Loucy (cell line): ENCODE data around the gene DSG1.

ENCODE experiments used
- H2AFZ ChIP-seq: fragments of 200-600 bp; sonication (generic); 2 replicates; pipeline ENCODE4 v1.6.0; 2016; ENCODE audit warnings: antibody characterized with exemption, mild to moderate bottlenecking, low read length, moderate library complexity
- H3F3A ChIP-seq: fragments of 200-600 bp; 2 replicates; pipeline ENCODE4 v1.6.0; 2016; ENCODE audit warnings: antibody characterized with exemption, low read depth, mild to moderate bottlenecking
- H3K27me3 ChIP-seq: fragments of 200-600 bp; sonication (generic); 2 replicates; pipeline ENCODE4 v1.6.1; 2014; ENCODE audit warnings: low read length, mild to moderate bottlenecking; ENCODE audit not compliant: insufficient read depth, poor library complexity, severe bottlenecking
- H3K36me3 ChIP-seq: fragments of 200-600 bp; sonication (generic); 2 replicates; pipeline ENCODE4 v1.6.1; 2016; ENCODE audit warnings: low read length; ENCODE audit not compliant: insufficient read depth
- H3K4me1 ChIP-seq: fragments of 200-600 bp; sonication (generic); 2 replicates; pipeline ENCODE4 v1.5.1; 2014; ENCODE audit warnings: low read length, mild to moderate bottlenecking; ENCODE audit not compliant: insufficient read depth, poor library complexity, severe bottlenecking
- H3K4me2 ChIP-seq: fragments of 200-600 bp; sonication (generic); 2 replicates; pipeline ENCODE4 v1.6.0; 2014; ENCODE audit warnings: antibody characterized with exemption, low read length, low read depth, mild to moderate bottlenecking; ENCODE audit not compliant: poor library complexity, severe bottlenecking
- H3K4me3 ChIP-seq: fragments of 200-600 bp; sonication (generic); 2 replicates; pipeline ENCODE4 v1.5.1; 2014; ENCODE audit warnings: low read length, mild to moderate bottlenecking, mixed read lengths; ENCODE audit not compliant: poor library complexity, severe bottlenecking
- H3K79me2 ChIP-seq: fragments of 200-600 bp; sonication (generic); 2 replicates; pipeline ENCODE4 v1.6.1; 2014; ENCODE audit warnings: low read length; ENCODE audit not compliant: insufficient read depth
- H3K9ac ChIP-seq: fragments of 200-600 bp; sonication (generic); 2 replicates; pipeline ENCODE4 v1.6.0; 2014; ENCODE audit warnings: mild to moderate bottlenecking, low read depth, low read length, moderate library complexity; ENCODE audit not compliant: poor library complexity, severe bottlenecking
- H3K9me2 ChIP-seq: fragments of 200-600 bp; sonication (generic); replicated peaks from 2 replicates; pipeline ENCODE4 v1.6.1; 2016; ENCODE audit warnings: low read depth, low read length, mixed read lengths
- H3K9me3 ChIP-seq: fragments of 200-600 bp; sonication (generic); 2 replicates; pipeline ENCODE4 v1.6.1; 2014; ENCODE audit warnings: mild to moderate bottlenecking, antibody characterized with exemption, low read length, low read depth; ENCODE audit not compliant: insufficient read depth
- H4K20me1 ChIP-seq: fragments of 200-600 bp; sonication (generic); 2 replicates; pipeline ENCODE4 v1.6.0; 2014; ENCODE audit warnings: antibody characterized with exemption, low read length, mild to moderate bottlenecking; ENCODE audit not compliant: insufficient read depth, poor library complexity, severe bottlenecking
- EZH2phosphoT487 ChIP-seq: fragments of 200-600 bp; IDR thresholded peaks from 2 replicates; pipeline ENCODE4 v1.6.1; 2018; ENCODE audit warnings: antibody characterized with exemption, mild to moderate bottlenecking, moderate library complexity, borderline replicate concordance
- TF ChIP-seq, protein P1 (sequence below): fragments of 200-600 bp; sonication (generic); conservative IDR thresholded peaks from 2 replicates; pipeline ENCODE4 v1.5.1; 2014; ENCODE audit warnings: mild to moderate bottlenecking, antibody characterized with exemption, low read length

Gene DSG1

GRCh38 chr18:31321719-31322118, 3.8 kb downstream of the DSG1 start:
- no peaks in the 10 kb centered on the region for H3F3A ChIP-seq
- no peak overlapping the region for H3K9ac ChIP-seq
- H3K27me3 ChIP-seq: no peaks in the 10 kb centered on the region
- no peaks in the 10 kb centered on the region for H3K4me1 ChIP-seq
- no peaks in the 10 kb centered on the region for H3K9me2 ChIP-seq
- no peaks in the 10 kb centered on the region for H3K79me2 ChIP-seq
- no peaks in the 10 kb centered on the region for H4K20me1 ChIP-seq
- H3K9me3 ChIP-seq: no peaks in the 10 kb centered on the region
- no peak overlapping the region for H2AFZ ChIP-seq
- H3K4me3 ChIP-seq: no peak overlapping the region
- H3K36me3 ChIP-seq: no peaks in the 10 kb centered on the region
- no peak overlapping the region for H3K4me2 ChIP-seq
- TF ChIP-seq EZH2phosphoT487: no peak
- TF ChIP-seq, protein P1, sequence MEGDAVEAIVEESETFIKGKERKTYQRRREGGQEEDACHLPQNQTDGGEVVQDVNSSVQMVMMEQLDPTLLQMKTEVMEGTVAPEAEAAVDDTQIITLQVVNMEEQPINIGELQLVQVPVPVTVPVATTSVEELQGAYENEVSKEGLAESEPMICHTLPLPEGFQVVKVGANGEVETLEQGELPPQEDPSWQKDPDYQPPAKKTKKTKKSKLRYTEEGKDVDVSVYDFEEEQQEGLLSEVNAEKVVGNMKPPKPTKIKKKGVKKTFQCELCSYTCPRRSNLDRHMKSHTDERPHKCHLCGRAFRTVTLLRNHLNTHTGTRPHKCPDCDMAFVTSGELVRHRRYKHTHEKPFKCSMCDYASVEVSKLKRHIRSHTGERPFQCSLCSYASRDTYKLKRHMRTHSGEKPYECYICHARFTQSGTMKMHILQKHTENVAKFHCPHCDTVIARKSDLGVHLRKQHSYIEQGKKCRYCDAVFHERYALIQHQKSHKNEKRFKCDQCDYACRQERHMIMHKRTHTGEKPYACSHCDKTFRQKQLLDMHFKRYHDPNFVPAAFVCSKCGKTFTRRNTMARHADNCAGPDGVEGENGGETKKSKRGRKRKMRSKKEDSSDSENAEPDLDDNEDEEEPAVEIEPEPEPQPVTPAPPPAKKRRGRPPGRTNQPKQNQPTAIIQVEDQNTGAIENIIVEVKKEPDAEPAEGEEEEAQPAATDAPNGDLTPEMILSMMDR: no peak

GRCh38 chr18:31325051-31325450, 7.1 kb downstream of the DSG1 start:
- Histone ChIP-seq H2AFZ (no peak overlapping the region), H3K9ac (no peak overlapping the region), H3K4me2 (no peak overlapping the region), H3K27me3 (no peaks in the 10 kb centered on the region), H3F3A (no peaks in the 10 kb centered on the region), H3K36me3 (no peaks in the 10 kb centered on the region), H3K9me3 (no peaks in the 10 kb centered on the region), H3K4me3 (no peak overlapping the region), H3K9me2 (no peaks in the 10 kb centered on the region), H3K4me1 (no peaks in the 10 kb centered on the region), H4K20me1 (no peaks in the 10 kb centered on the region), H3K79me2 (no peaks in the 10 kb centered on the region)
- no peak for TF ChIP-seq EZH2phosphoT487
- TF ChIP-seq, protein P1: no peak

GRCh38 chr18:31329787-31330438, 12.0 kb downstream of the DSG1 start:
- Histone ChIP-seq H3K4me2 (no peak overlapping the region), H3F3A (no peaks in the 10 kb centered on the region), H3K4me3 (no peak overlapping the region)

More at GRCh38 chr18:31329787-31330438, 12.0 kb downstream of the DSG1 start:
- no peak for TF ChIP-seq EZH2phosphoT487
- TF ChIP-seq, protein P1: no peak
- H3K9me2 ChIP-seq: no peaks in the 10 kb centered on the region
- H3K4me1 ChIP-seq: no peaks in the 10 kb centered on the region
- no peaks in the 10 kb centered on the region for H3K27me3 ChIP-seq
- no peak overlapping the region for H3K9ac ChIP-seq
- no peaks in the 10 kb centered on the region for H3K79me2 ChIP-seq
- no peak overlapping the region for H2AFZ ChIP-seq
- H3K36me3 ChIP-seq: no peaks in the 10 kb centered on the region
- H4K20me1 ChIP-seq: no peaks in the 10 kb centered on the region
- H3K9me3 ChIP-seq: no peaks in the 10 kb centered on the region
